ENCODE measurements around the gene PRDM1.

DNA sequence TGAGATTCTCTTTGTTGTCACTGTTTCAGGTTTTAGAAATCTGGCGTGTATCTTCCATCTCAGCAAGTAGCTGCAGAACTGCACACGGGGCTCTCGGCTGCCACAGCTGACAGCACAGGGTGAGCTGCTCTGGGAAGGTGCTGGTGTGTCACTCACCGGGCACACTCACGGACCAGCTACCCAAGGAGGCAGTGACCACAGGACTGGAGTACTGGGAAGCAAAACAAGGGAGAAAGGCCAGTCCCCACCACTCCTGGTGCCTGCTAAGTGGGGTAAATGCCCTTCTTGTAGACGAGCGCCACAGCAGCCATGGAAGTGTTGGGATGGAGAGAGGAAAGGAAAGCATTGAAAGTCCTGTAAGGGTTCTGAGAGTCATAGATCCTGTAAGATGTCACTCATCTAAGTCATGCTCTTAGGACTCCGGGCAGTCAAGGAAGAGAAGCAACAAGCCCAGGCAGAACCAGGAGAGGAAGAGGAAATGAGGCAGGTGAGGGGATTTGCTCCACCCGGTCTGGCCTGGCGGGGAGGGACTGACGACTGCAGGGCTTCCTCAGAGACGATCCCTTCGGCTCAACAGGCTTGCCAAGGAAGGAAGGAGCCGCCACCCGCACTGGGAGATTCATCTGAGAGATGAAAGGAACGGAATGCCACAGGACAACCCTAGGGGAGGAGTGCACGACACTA lies 48.1 kb downstream of the PRDM1 start:
- TF ChIP-seq CTCF (IDR thresholded peaks at IDR 0.05; ENCODE audit: borderline replicate concordance, extremely low read depth, low read length, poor library complexity, severe bottlenecking) (no peak), EZH2 (IDR thresholded peaks at IDR 0.05; ENCODE audit: borderline replicate concordance, low read depth, low read length, severe bottlenecking) (no peak)

All from DND-41 (cell line).